ENCODE data around the gene OR6K2.

The OR6K2 gene

GRCh38 chr1:158724442-158724841 is 24.0 kb upstream of the OR6K2 start:
- TF ChIP-seq BCL11B (tag by site-specific recombination; IDR thresholded peaks at IDR 0.05; ENCODE audit: low read depth) (no peak), ZNF513 (tag by site-specific recombination; IDR thresholded peaks at IDR 0.05) (no peak), ZNF777 (tag by site-specific recombination; IDR thresholded peaks at IDR 0.05; ENCODE audit: borderline replicate concordance) (no peak), ZNF704 (tag by site-specific recombination; IDR thresholded peaks at IDR 0.05) (no peak), ZBTB26 (tag by site-specific recombination; optimal IDR thresholded peaks at IDR 0.05) (no peak), ZBTB7A (tag by site-specific recombination; IDR thresholded peaks at IDR 0.05; ENCODE audit: low read depth) (no peak), ZNF426 (tag by site-specific recombination; IDR thresholded peaks at IDR 0.05) (no peak), ZNF600 (tag by site-specific recombination; IDR thresholded peaks at IDR 0.05) (no peak), ZNF175 (tag by site-specific recombination; IDR thresholded peaks at IDR 0.05) (no peak), ZNF658 (tag by site-specific recombination; IDR thresholded peaks at IDR 0.05) (no peak), ZNF626 (tag by site-specific recombination; IDR thresholded peaks at IDR 0.05) (no peak), ZFHX2 (tag by site-specific recombination; conservative IDR thresholded peaks at IDR 0.05) (no peak), PRDM2 (tag by site-specific recombination; IDR thresholded peaks at IDR 0.05; ENCODE audit: borderline replicate concordance) (no peak), ZNF830 (tag by site-specific recombination; IDR thresholded peaks at IDR 0.05; ENCODE audit: low read depth) (no peak)
- POLR2A ChIA-PET: no interaction called here
- CTCF ChIA-PET: no interaction called here
- no peaks in the 10 kb centered on the region for H3K9me3 ChIP-seq (ENCODE audit: control insufficient read depth, insufficient read depth, low read depth, low read length)
- no peak overlapping the region for H3K27ac ChIP-seq (ENCODE audit: extremely low read depth, low read depth, low read length)
- H3K4me1 ChIP-seq (ENCODE audit: control insufficient read depth, insufficient read depth, low read length): no peaks in the 10 kb centered on the region
- no peaks in the 10 kb centered on the region for H3K36me3 ChIP-seq (ENCODE audit: control insufficient read depth in 2 of 2, insufficient read depth in 1 of 2, low read length in 2 of 2)
- H3K4me3 ChIP-seq (ENCODE audit: low read depth, low read length): no peak overlapping the region

- TF ChIP-seq ZNF140 (tag by site-specific recombination; IDR thresholded peaks at IDR 0.05) (no peak), CTCF (tag by site-specific recombination; IDR thresholded peaks at IDR 0.05) (no peak), ZNF645 (tag by site-specific recombination; IDR thresholded peaks at IDR 0.05) (no peak)
- ChIA-PET CTCF (interaction anchor here (0.6 kb wide), 1 partner anchor 301 kb away, joined by 3 read pairs; no protein-coding TSS in a partner anchor), POLR2A (no interaction called here)
- Histone ChIP-seq H3K4me1 (ENCODE audit: control insufficient read depth, insufficient read depth, low read length) (no peaks in the 10 kb centered on the region), H3K9me3 (ENCODE audit: control insufficient read depth, insufficient read depth, low read depth, low read length) (no peaks in the 10 kb centered on the region), H3K36me3 (ENCODE audit: control insufficient read depth in 2 of 2, insufficient read depth in 1 of 2, low read length in 2 of 2) (no peaks in the 10 kb centered on the region), H3K4me3 (ENCODE audit: low read depth, low read length) (no peak within 1 kb of the TSS), H3K27ac (ENCODE audit: extremely low read depth, low read depth, low read length) (no peak within 1 kb of the TSS)
Measured at GRCh38 chr1:158720620-158721019, 20.2 kb upstream of the OR6K2 start, which contains the start of gene OR6K3. Gene OR6K3 (minus strand): TSS chr1:158720720. CDS start chr1:158718115, 2,605 bp downstream.
